Measurements from ENCODE around the gene ARHGEF2.
"Not testable (repeated sequence)": the region's sequence is repeated elsewhere in the genome, so short reads cannot be mapped to it uniquely, and the experiment has no call there.

Gene ARHGEF2

DNA sequence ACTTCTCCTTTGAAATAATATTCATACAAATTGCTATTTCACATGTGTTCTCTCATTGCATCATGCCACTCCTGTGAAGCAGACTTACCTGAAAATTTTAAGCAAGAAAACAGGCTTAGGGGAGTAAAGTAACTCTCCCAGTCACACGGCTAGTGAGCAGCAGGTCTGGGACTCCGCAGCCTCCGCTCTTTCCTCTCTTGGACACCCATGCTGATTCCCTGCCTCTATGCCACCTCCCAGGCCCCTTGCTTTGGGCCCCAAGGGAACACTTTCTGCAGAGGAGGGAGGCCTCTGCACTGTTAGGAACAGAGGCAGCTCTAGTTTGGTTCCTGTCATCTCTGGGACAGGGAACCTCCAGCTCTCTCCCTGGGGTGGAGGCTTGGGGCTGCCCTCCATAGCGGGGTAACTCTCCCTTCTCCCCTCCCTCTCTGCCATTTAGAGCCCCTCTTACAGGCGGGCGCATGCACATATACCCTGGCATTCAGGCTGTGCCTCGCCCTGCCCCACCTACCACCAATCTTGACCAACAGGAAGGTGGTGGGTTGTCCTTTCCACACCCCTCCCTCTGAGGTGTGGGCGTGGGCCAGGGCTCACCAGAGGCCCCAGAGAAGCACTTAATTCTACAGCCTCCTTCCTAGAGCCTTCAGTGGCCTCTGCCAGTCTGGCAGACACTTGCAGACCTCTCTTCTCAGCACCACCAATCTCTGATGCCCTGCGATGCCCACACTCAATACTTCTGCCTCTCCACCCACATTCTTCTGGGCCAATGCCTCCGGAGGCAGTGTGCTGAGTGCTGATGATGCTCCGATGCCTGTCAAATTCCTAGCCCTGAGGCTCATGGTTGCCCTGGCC lies 37.1 kb downstream of the ARHGEF2 start, which contains the start of gene RXFP4:
RXFP4 (plus strand) TSS at position 646 of the 852 bp plus-strand sequence; CDS start at position 718, 72 bp downstream.
- no peak for DNase-seq

DNA sequence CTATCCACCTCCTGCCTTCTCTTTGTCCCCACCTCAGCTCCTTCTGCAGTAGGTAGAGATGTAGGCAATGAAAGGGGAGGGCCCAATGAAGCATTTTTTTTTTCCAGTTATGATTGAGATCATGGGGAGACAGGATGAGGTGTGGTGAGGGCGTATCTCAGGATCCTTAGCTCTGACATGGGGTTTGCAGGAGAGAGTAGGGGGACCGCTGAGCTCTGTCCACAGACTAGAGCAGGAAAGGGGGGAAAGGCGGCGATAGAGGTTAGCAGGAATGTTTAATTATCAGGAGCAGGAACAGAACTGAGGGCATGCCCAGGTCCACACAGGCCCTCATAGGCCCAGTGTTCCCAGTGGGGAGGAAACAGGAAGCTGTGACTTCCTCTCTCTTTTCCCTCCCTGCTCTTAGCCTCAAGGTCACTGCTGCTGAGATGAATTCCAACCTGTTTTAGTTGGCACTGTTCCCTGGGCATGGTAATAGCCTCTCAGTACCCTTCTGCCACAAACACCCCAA lies 37.8 kb downstream of the ARHGEF2 start:
- DNase-seq: no peak

DNA sequence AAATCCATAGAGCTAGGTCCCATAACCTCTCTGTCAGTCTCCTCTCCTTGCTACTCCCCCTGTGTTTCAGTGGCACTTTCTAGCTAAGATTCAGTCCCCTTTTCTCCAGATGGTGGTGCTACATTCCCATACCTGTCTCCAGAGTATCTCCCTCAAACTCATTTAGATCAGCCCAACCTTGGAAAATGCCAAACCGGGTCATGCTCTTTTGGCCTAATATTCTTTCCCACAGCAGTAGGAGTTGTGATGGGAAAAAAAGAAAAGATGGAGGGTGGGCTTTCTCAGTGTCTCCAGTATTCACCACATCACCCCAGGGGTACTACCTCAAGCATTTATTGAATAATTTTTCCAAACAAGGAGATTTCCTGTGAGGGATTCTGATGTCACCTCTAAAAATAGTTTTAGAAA lies 40.1 kb downstream of the ARHGEF2 start:
- no peak for DNase-seq

DNA sequence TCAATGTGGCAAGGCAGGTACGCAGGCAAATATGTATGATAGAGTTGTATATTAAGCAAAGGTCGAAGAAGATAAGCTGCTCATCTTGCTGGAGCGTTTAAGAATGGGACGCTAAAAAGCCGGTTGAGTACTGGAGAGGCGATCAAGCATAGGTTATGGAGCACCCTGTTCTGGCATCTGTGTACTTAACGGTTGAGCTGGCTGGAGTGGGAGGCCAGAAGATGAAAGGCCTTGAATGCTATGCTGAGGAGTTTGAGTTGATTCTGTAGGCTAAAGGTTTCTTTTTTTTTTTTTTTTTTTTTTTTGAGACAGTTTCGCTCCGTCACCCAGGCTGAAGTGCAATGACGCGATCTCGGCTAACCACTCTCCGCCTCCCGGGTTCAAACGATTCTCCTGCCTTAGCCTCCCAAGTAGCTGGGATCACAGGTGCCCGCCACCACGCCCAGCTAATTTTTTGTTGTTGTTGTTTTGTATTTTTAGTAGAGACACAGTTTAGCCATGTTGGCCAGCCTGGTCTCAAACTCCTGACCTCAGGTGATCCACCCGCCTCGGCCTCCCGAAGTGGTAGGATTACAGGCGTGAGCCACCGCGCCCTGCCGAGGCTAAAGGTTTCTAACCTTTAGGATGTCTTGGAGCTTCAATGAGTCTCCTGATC lies 43.3 kb downstream of the ARHGEF2 start:
- no peak for DNase-seq

DNA sequence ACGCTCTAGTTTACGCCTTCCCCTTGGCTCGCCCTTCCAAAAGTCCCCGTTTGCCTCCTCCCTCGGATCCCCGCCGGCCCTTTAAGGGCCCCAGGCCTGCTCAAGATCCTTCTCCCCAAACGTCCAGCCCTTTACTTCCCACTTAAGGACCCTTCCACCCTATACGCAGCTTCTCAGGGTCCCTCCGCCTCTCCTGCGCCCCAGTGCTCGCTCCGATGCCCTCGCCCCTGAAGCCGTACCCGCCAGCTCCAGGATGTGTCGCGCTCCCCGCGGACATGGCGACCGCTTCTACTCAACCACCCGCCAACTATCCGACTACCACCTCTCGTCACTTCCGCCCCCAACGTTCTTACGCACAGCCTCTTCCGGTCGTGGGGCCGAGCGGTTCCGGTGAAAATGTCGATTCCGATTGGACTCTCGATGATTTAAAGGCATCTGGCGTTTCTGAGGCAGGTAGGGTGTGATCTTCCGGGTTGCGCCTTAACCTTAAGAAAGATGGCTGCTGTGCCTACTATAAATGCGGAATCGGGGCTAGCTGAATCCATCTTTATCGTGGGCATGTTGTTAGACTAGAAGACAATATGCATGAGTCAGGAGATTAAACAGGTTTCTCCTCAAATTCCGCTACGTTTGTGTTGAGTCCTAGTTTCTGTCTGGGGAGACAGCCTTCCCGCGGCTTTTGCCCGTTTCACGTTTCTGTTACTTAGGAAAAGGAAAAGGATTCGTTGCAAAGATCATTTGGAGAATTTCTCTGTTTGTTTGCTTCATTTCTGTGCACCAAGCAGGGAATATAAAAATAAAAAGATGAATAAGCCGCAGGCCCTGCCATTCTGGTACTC lies 44.0 kb downstream of the ARHGEF2 start, which contains the start of gene KHDC4:
KHDC4 (minus strand) TSS at position 317 of the 839 bp plus-strand sequence; CDS start at position 277, 40 bp downstream.
- peak; percentile 92 for DNase-seq

DNA sequence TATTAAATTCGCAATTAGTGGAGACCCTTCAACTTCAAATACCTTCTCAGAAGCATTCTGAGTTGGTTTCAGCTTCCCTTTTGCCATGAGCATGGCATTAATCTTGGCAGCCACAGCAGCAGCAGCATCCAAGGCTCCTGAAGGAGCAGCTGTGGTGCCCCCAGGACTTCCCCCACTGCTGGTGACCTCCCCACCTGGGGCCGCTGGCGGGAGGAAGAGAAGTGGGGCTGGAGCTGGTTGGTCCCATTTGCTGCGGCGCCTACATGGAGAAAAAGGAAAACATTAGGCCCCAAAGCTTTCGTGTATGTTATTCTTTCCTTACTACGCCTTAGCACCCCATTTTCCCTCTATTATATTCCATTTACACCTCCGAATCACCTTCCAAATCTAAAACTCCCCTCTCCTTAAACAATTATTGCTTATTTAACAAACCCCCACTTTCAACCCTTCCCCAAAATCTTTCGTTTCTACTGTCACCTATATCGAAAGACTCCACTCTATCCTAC lies 44.7 kb downstream of the ARHGEF2 start:
- no peak for DNase-seq

DNA sequence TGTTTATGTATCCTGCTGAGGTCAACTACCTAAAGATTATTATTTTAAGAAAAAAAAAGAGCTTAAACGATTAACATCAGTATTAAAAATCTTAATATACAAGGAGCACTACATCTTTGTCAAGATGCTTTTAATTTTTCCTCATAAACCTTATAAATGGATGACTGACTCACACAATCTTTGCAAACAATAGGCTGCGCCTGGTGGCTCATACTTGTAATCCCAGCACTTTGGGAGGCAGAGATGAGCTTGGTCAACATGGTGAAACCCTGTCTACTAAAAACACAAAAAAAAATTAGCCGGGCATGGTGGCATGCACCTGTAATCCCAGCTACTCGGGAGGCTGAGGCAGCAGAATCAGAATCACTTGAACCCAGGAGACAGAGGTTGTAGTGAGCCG lies 45.9 kb downstream of the ARHGEF2 start:
- DNase-seq: no peak

DNA sequence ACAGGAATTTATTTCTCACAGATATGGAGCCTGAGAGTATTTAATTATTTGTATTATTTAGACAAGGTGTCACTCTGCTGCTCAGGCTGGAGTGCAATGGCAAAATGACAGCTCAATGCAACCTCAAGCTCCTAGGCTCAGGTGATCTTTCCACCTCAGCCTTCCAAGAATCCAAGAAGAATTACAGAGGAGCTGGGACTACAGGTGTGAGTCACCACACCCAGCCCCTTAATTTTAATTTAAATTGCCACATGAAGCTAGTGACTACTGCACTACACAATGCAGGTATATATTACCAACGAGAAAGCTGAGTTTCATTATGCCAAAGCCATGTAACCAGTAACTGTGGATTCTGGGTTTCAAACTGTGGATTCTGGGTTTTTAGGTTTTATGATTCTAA lies 46.3 kb downstream of the ARHGEF2 start:
- no peak for DNase-seq

DNA sequence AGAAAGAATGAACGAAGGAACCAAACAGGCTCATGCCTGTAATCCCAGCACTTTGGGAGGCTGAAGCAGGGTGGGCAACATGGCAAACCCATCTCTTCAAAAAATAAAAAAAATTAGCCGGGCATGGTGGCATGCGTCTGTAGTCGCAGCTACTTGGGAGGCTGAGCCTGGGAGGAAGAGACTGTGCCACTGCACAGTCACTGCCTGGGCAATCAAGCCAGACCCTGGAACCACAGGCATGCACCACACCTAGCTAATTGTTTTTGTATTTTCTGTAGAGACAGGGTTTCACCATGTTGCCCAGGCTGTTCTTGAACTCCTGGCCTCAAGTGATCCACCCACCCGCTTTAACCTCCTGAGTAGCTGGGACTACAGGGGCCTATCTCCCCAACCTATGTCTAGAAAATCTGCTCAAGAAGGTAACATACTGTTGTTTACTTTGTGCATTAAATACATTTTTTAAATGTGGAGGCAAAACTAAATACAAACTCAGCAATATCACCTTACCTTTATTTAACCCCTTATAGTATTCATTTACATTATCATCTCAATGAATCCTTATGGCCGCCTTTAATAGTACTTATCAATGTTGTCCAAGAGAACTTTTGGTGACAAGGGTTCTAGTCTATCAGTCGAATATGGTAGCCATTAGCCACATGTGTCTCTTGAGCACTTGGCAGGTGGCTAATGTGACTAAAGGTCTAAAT lies 46.9 kb downstream of the ARHGEF2 start:
- DNase-seq: no peak

DNA sequence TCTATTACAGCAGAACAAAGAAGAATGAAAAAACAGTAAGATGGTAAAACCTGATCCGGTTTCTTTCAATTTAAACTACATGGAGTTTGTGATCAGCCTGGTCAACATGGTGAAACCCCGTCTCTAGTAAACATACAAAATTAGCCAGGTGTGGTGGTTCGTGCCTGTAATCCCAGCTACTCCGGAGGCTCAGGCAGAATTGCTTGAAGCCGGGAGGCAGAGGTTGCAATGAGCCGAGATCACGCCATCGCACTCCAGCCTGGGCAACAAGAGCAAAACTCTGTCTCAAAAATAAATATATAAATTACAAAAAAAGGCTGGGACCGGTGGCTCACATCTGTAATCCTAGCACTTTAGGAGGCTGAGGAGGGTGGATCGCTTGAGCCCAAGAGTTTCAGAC lies 47.6 kb downstream of the ARHGEF2 start:
- DNase-seq: not testable (repeated sequence)

DNA sequence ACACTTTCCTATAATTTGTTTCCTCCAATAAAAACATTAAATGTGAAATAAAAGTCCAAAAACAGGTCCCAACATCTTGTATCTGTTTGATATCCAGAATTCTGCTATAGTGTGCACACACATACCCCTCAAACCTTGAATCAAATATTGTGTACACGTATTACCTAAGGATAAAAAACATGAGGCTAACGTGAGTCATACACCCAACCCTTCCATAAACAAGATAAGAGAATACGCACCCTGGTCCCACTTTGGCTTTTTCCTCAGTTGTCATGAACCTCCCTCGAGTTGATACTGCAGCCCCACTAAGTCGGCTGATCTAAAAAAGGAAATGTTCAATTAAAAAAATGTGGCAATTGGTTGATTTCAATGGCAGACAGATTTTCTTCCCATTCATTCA lies 49.3 kb downstream of the ARHGEF2 start:
- no peak for DNase-seq

DNA sequence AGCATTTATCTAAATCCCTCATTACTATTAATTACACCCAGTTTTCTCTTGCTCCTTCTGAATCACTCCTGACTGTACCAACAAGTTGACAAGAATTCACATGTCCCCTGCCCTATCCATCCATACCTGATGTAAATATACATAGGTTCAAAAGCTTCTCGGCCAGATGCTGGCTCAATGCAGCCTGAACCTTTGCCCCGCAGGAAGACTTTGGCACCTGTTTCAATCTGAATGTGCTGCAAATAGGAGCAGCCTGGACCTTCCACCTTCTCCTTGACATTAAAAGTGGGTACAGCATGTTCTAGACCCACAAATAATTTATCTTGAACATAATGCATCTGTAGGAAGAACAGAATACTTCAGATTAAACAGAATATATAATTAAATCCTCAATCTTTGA lies 52.8 kb downstream of the ARHGEF2 start:
- no peak for DNase-seq

DNA sequence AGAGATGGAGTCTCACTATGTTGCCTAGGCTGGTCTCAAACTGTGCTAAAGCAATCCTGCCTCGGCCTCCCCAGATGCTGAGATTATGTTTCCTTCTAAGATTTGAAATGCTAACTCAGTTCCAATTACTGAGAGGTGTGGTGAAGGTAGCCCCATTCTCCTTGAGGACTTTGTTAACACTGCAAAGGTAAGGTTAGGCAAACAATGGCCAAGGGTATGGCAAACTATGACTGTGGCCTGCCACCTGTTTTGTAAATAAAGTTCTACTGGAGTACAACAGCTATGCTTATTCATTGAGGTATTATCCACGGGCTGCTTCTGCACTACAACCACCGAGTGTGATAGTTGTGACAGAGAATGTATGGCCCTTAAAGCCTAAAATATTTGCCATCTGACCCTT lies 57.6 kb downstream of the ARHGEF2 start:
- DNase-seq: no peak

DNA sequence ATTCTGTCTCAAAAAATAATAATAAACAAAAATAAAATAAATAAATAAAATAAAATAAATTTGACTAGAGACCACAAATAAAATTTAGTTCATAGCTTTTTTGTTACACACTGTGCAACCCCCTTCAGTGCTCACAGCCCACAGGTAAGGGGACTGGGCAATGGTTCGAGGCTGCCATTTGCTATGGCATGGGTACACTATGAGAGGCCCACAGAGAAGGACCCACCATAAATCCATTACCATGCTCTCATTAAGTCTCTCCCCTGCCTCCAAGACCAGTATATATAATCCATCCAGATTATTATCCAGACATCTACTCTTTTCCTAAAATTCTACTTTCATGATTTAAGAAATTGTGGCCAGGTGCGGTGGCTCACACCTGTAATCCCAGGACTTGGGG lies 58.5 kb downstream of the ARHGEF2 start:
- no peak for DNase-seq

DNA sequence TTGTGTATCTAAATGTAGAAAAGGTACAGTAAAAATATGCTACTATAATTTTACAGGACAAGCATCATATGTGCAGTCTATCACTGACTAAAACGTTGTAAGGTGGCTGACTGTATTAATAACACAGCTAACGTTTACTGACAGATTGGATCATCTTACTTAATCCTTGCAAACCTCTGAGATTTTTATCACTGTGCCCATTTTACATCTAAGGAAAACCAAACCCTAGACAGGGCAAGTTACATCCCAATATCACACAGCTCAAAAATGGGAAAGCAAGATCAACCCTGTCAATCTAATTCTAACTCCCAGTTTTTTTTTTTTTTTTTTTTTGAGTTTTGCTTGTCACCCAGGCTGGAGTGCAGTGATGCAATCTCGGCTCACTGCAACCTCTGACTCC lies 59.7 kb downstream of the ARHGEF2 start:
- no peak for DNase-seq

DNA sequence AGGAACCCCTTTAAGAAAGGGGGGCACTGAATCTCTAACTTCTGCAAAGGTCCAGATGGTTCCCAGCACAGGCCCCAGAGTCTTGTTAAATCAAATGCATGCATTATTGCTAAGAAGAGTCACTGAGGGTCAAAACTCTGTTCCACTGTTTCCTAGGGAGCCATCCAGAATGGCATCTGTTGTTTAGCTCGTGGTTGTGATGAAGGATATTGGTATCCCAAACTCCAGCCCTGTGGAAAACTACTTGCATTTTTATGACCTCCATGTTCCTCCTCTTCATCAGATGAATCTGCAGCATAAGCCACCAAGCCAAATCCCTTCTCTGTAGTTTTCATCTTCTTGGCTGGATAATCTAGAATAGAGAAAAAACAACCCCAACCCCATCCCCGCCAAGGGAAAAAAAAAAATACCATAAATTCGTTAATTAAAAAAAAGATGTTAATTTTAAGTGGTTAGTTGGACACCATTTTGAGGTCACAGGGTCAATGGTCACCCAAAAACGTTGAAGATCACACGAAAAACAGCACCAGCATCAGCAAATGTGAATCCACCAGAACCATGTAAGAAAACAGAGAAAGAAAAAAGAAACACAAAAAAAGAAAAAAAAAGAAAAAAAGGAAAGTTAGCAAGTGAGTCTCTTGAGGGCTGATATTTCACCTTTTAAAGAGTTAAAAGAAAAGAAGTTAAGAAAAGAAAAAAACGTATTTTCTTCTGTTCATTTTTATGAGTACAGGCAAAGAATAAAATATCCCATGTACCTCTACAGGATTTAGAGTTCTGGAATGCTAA lies 64.2 kb downstream of the ARHGEF2 start:
- no peak for DNase-seq

DNA sequence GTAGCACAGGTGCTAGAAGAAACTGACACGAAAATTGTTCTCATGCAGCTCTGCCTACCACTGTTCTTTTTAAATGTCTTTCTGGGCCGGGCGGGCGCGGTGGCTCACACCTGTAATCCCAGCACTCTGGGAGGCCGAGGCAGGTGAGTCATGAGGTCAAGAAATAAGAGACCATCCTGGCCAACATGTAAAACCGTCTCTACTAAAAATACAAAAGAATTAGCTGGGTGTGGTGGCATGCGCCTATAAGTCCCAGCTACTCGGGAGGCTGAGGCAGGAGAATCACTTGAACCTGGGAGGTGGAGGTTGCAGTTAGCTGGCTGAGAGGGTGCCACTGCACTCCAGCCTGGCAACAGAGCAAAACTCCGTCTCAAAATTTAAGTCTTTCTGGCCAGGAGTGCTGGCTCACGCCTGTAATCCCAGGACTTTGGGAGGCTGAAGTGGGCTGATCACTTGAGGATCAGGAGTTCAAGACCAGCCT lies 66.3 kb downstream of the ARHGEF2 start:
- no peak for DNase-seq

DNA sequence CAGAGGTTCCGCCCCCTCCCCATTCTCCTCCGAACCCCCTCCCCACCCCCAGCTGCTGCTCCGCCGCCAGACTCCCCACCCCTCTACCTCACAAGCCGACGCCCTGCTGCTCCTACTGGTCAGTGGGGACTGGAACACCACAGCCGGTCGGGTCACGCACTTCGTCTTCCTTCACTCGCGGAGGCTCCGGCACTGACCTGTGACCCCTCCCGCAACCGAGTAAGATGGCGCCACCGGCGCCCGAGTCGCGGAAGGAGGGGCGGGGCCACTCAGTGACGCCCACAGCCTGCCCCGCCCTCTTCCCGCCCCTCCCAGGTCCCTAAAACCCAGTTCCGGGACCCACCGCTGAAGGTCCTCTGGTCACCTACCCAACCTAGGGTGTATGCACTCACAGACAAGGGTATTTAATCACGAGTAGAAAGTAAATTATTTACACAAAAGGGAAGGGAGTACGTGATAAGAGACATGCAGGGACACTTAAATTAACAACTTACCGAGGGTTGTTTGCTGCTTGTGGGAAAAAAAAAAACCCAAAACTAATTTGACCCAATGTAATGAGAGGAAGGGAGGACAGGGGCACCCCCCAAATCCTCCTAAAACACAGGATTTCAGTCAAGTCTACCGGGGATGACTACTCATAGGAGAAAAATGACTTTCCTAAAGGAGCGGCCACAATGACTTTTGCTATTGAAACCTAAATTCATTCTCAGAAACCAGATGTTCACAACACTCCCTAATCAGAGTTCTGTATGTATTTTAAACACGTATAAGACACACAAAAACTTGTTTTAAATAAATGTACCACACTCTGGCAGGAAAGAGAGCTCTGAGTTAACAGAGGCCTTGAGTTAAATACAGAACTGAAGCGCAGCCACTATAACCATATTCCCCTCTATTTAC lies 66.9 kb downstream of the ARHGEF2 start, which contains the start of gene RIT1:
RIT1 (minus strand) TSS at position 194 of the 900 bp plus-strand sequence. CDS start 588 bp downstream, outside the sequence.
- peak; percentile 84 for DNase-seq

DNA sequence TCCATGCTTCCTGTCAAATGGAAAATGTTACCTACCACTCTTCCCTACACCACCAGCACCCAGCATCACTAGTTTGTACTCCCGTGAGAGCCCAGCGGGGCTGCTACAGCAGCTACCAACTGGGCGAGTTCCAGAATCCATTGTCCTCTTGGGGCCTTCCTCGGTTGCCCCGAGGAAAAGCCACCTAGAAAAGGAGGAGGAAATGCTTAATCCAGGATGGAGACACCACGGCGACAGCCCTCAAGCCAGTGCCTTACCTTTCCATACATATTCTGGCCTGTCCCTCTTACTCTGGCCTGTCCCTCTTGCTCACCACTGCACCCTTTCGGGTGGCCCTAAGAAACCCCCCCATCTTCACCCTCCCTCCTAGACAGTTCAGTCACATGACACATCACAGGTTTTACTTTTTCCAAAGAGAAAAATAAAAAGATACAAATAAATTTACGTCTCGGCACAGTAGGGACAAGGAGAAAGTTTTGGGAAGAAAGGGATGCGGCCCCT lies 67.7 kb downstream of the ARHGEF2 start:
- no peak for DNase-seq

DNA sequence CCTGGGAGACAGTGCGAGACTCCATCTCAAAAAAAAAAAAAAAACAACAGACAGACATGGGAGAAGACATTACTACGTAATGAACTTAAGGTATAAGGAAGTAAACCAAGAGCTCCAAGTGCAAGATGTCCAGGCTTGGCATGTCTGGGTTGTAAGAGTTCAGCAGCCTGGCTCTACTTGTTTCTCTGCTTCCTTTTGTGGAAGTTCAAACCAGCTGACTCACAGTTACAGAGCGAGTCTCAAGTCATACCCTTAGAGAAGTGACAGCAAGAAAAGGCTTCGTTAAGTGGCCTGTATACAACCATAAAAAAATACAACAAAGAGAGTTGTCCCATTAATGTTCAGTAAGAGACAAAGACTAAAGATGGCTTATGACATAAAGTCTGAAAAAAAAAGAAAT lies 68.5 kb downstream of the ARHGEF2 start:
- DNase-seq: no peak
